Measurements from ENCODE around the gene DNAJB4.

- no peak for TF ChIP-seq CTCF (IDR thresholded peaks at IDR 0.05)
- TF ChIP-seq ZNF512 (CRISPR knock-in tag; IDR thresholded peaks at IDR 0.05; ENCODE audit: borderline replicate concordance) = no peak
- TF ChIP-seq USF2 (CRISPR knock-in tag; IDR thresholded peaks at IDR 0.05) = no peak
- no peak for TF ChIP-seq ATF2 (CRISPR knock-in tag; IDR thresholded peaks at IDR 0.05; ENCODE audit: borderline replicate concordance, low read depth)
- TF ChIP-seq MAX (CRISPR knock-in tag; IDR thresholded peaks at IDR 0.05) = no peak
Measured at GRCh38 chr1:78036450-78036849, 31.7 kb downstream of the DNAJB4 start.
